Loucy (cell line): Measurements from ENCODE around the gene IGF2BP2.

Experiments
- H2AFZ ChIP-seq: fragments of 200-600 bp; sonication (generic); 2 replicates; pipeline ENCODE4 v1.6.0; 2016; ENCODE audit warnings: antibody characterized with exemption, mild to moderate bottlenecking, low read length, moderate library complexity
- H3F3A ChIP-seq: fragments of 200-600 bp; 2 replicates; pipeline ENCODE4 v1.6.0; 2016; ENCODE audit warnings: antibody characterized with exemption, low read depth, mild to moderate bottlenecking
- H3K27me3 ChIP-seq: fragments of 200-600 bp; sonication (generic); 2 replicates; pipeline ENCODE4 v1.6.1; 2014; ENCODE audit warnings: low read length, mild to moderate bottlenecking; ENCODE audit not compliant: insufficient read depth, poor library complexity, severe bottlenecking
- H3K36me3 ChIP-seq: fragments of 200-600 bp; sonication (generic); 2 replicates; pipeline ENCODE4 v1.6.1; 2016; ENCODE audit warnings: low read length; ENCODE audit not compliant: insufficient read depth
- H3K4me1 ChIP-seq: fragments of 200-600 bp; sonication (generic); 2 replicates; pipeline ENCODE4 v1.5.1; 2014; ENCODE audit warnings: low read length, mild to moderate bottlenecking; ENCODE audit not compliant: insufficient read depth, poor library complexity, severe bottlenecking
- H3K4me2 ChIP-seq: fragments of 200-600 bp; sonication (generic); 2 replicates; pipeline ENCODE4 v1.6.0; 2014; ENCODE audit warnings: antibody characterized with exemption, low read length, low read depth, mild to moderate bottlenecking; ENCODE audit not compliant: poor library complexity, severe bottlenecking
- H3K4me3 ChIP-seq: fragments of 200-600 bp; sonication (generic); 2 replicates; pipeline ENCODE4 v1.5.1; 2014; ENCODE audit warnings: low read length, mild to moderate bottlenecking, mixed read lengths; ENCODE audit not compliant: poor library complexity, severe bottlenecking
- H3K79me2 ChIP-seq: fragments of 200-600 bp; sonication (generic); 2 replicates; pipeline ENCODE4 v1.6.1; 2014; ENCODE audit warnings: low read length; ENCODE audit not compliant: insufficient read depth
- H3K9ac ChIP-seq: fragments of 200-600 bp; sonication (generic); 2 replicates; pipeline ENCODE4 v1.6.0; 2014; ENCODE audit warnings: mild to moderate bottlenecking, low read depth, low read length, moderate library complexity; ENCODE audit not compliant: poor library complexity, severe bottlenecking
- H3K9me2 ChIP-seq: fragments of 200-600 bp; sonication (generic); replicated peaks from 2 replicates; pipeline ENCODE4 v1.6.1; 2016; ENCODE audit warnings: low read depth, low read length, mixed read lengths
- H3K9me3 ChIP-seq: fragments of 200-600 bp; sonication (generic); 2 replicates; pipeline ENCODE4 v1.6.1; 2014; ENCODE audit warnings: mild to moderate bottlenecking, antibody characterized with exemption, low read length, low read depth; ENCODE audit not compliant: insufficient read depth
- H4K20me1 ChIP-seq: fragments of 200-600 bp; sonication (generic); 2 replicates; pipeline ENCODE4 v1.6.0; 2014; ENCODE audit warnings: antibody characterized with exemption, low read length, mild to moderate bottlenecking; ENCODE audit not compliant: insufficient read depth, poor library complexity, severe bottlenecking
- EZH2phosphoT487 ChIP-seq: fragments of 200-600 bp; IDR thresholded peaks from 2 replicates; pipeline ENCODE4 v1.6.1; 2018; ENCODE audit warnings: antibody characterized with exemption, mild to moderate bottlenecking, moderate library complexity, borderline replicate concordance
- TF ChIP-seq, protein P1 (sequence below): fragments of 200-600 bp; sonication (generic); conservative IDR thresholded peaks from 2 replicates; pipeline ENCODE4 v1.5.1; 2014; ENCODE audit warnings: mild to moderate bottlenecking, antibody characterized with exemption, low read length

The IGF2BP2 gene

DNA sequence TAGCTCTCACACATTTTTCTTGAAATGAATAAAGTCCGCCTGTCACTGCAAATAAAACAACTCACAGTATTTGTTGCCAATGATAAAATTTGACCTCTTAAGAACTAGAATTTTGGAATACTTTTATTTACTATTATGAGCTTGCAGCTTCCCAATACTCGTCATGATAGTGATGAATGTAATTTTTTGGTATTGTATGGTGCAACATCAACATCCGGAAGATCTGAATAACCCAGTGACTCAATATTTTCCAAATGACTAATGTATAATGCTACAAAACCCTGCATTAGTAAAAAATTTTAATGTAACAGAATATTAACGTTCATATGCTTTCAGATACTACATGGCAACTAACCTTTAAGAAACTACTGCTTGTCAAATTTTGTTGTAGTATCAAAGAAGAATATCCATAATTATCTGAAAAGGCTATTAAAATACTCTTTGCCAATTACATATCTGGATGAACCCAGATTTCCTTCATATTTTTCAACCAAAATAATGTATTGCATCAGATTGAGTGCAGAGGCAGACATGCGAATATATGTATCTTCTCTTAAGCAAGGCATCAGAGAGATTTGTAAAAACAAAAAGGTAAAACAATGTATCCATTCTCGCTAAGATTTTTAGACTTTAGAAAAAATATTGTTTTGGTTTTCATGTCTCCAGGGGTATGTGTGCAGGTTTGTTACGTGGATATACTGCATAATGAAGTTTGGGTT is 95.3 kb downstream of the IGF2BP2 start:
- H3K4me1 ChIP-seq, result no peaks in the 10 kb centered on the region
- TF ChIP-seq, protein P1, sequence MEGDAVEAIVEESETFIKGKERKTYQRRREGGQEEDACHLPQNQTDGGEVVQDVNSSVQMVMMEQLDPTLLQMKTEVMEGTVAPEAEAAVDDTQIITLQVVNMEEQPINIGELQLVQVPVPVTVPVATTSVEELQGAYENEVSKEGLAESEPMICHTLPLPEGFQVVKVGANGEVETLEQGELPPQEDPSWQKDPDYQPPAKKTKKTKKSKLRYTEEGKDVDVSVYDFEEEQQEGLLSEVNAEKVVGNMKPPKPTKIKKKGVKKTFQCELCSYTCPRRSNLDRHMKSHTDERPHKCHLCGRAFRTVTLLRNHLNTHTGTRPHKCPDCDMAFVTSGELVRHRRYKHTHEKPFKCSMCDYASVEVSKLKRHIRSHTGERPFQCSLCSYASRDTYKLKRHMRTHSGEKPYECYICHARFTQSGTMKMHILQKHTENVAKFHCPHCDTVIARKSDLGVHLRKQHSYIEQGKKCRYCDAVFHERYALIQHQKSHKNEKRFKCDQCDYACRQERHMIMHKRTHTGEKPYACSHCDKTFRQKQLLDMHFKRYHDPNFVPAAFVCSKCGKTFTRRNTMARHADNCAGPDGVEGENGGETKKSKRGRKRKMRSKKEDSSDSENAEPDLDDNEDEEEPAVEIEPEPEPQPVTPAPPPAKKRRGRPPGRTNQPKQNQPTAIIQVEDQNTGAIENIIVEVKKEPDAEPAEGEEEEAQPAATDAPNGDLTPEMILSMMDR, result no peak
- TF ChIP-seq EZH2phosphoT487, result no peak
- H3F3A ChIP-seq, result no peaks in the 10 kb centered on the region
- no peaks in the 10 kb centered on the region for H3K36me3 ChIP-seq
- H3K9me3 ChIP-seq, result no peaks in the 10 kb centered on the region
- H2AFZ ChIP-seq, result no peak overlapping the region
- no peak overlapping the region for H3K4me2 ChIP-seq
- no peaks in the 10 kb centered on the region for H3K9me2 ChIP-seq
- no peak overlapping the region for H3K4me3 ChIP-seq
- H4K20me1 ChIP-seq, result no peaks in the 10 kb centered on the region
- no peaks in the 10 kb centered on the region for H3K27me3 ChIP-seq
- H3K9ac ChIP-seq, result no peak overlapping the region
- H3K79me2 ChIP-seq, result no peaks in the 10 kb centered on the region

DNA sequence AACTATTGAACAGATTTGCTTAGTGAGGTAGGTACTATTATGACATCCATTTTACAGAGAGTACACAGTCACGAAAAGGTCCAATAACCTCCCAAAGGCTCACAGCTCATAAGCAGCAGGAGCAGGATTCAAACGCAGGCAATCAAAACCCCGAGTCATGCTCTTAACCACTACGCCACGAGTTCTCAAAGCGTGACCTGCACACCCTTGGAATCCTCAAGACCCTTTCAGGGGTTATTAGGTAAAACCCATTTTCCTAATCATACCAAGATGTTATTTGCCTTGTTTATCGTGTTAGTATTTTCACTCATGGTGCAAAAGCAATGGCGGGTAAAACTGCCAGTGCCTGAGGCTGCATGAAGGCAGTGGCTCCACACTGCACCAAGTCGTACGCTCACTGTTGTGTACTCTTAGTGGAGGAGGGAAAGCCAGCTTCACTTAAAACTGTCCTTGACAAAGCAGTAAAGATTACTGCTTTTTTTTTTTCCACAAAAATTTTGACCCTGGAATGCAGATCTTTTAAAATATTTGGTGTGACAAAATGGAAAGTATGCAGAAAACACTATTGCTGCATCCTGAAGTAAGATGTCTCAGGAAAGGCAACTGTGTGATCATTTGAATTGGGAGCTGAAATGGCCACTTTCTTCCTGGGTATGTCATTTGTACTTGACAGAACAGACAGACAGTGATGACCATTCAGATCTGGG is 96.1 kb downstream of the IGF2BP2 start:
- no peaks in the 10 kb centered on the region for H4K20me1 ChIP-seq
- H3K27me3 ChIP-seq, result no peaks in the 10 kb centered on the region
- H3K36me3 ChIP-seq, result no peaks in the 10 kb centered on the region
- no peak for TF ChIP-seq EZH2phosphoT487
- TF ChIP-seq, protein P1, result no peak
- H3K4me2 ChIP-seq, result no peak overlapping the region
- H3K9me2 ChIP-seq, result no peaks in the 10 kb centered on the region
- H3K4me3 ChIP-seq, result no peak overlapping the region
- no peak overlapping the region for H2AFZ ChIP-seq
- no peaks in the 10 kb centered on the region for H3F3A ChIP-seq
- no peaks in the 10 kb centered on the region for H3K79me2 ChIP-seq
- H3K9me3 ChIP-seq, result no peaks in the 10 kb centered on the region
- H3K9ac ChIP-seq, result no peak overlapping the region
- no peaks in the 10 kb centered on the region for H3K4me1 ChIP-seq

DNA sequence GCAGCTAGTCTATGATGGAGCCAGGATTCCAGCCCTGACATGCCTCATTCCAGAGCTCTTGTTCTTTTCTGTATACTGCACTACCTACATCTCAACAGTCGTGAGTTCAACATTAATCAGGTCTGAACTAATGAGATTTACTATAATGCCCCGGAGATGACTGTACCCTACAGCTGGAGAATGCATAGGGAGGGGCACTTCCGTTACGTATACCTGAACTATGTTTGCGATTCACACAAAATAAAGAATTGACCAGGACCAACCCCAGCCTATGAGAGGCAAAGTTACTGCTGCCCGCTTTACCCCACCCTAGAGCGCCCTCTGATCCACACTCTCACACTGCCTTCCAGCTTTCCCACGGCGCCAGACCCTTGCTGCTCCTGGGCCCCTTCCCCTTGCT is 97.0 kb downstream of the IGF2BP2 start:
- no peaks in the 10 kb centered on the region for H3K4me1 ChIP-seq
- TF ChIP-seq EZH2phosphoT487, result no peak
- TF ChIP-seq, protein P1, result no peak
- H3K4me2 ChIP-seq, result no peak overlapping the region
- no peaks in the 10 kb centered on the region for H3K27me3 ChIP-seq
- no peak overlapping the region for H3K4me3 ChIP-seq
- no peak overlapping the region for H2AFZ ChIP-seq
- H3K79me2 ChIP-seq, result no peaks in the 10 kb centered on the region
- H3K9ac ChIP-seq, result no peak overlapping the region
- H3K9me2 ChIP-seq, result no peaks in the 10 kb centered on the region
- H3K36me3 ChIP-seq, result no peaks in the 10 kb centered on the region
- no peaks in the 10 kb centered on the region for H3K9me3 ChIP-seq
- no peaks in the 10 kb centered on the region for H3F3A ChIP-seq
- no peaks in the 10 kb centered on the region for H4K20me1 ChIP-seq
